Measurements from ENCODE around the gene ARSB. TPM values are rescaled to one million over a fixed set of nuclear protein-coding genes. Genes with fewer than 3 reads are reported as not detected.

Gene ARSB
- total RNA-seq, 3 donors from 2014 or later, result 9.8 to 17.6 (median 10.0) TPM

GRCh38 chr5:78803941-78804340, 181.2 kb downstream of the ARSB start:
- intact Hi-C loops (cut with DNase I; ENCODE audit: low total_unique reads), result no loop called here
- no peaks in the 10 kb centered on the region for H3K9me3 ChIP-seq
- H3K4me1 ChIP-seq, result no peaks in the 10 kb centered on the region
- no peak for DNase-seq (ENCODE audit: low spot score in 2 of 2)
- no peaks in the 10 kb centered on the region for H3K27me3 ChIP-seq
- H3K4me3 ChIP-seq, result no peak overlapping the region
- H3K36me3 ChIP-seq, result no peaks in the 10 kb centered on the region
- no peak for TF ChIP-seq POLR2AphosphoS5 (IDR thresholded peaks at IDR 0.05)
- TF ChIP-seq CTCF (IDR thresholded peaks at IDR 0.05), result no peak
- no peak for TF ChIP-seq POLR2A (IDR thresholded peaks at IDR 0.05)
- H3K27ac ChIP-seq, result peak overlapping the region in 1 of 2 donors; percentile 4

DNA sequence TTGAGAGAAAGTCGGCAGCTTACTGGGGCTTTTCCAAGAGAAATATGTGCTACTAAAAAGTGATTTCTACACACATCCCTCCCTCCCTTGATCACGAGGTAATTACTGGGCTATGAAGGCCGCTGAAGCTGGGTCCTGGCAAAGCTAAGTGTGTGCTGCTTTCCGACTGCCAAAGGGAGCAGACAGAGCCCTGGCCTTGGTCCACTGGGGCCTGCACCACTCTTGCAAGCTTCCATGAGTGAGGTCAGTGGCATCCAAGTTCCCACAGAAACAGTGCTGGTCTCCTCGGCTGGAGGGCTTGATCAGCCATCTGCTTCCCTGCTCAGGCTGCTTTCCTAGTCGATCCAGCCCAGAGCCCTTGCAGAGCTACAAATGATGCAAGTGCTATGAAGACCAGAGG, 181.8 kb downstream of the ARSB start:
- H3K4me3 ChIP-seq, result no peak overlapping the region
- H3K36me3 ChIP-seq, result no peaks in the 10 kb centered on the region
- no peaks in the 10 kb centered on the region for H3K27me3 ChIP-seq
- DNase-seq (ENCODE audit: low spot score in 2 of 2), result peak in 1 of 2 donors; percentile 24
- intact Hi-C loops (cut with DNase I; ENCODE audit: low total_unique reads), result no loop called here
- H3K9me3 ChIP-seq, result no peaks in the 10 kb centered on the region
- peak overlapping the region; percentile 4 to 20 for H3K27ac ChIP-seq
- TF ChIP-seq POLR2AphosphoS5 (IDR thresholded peaks at IDR 0.05), result peak in 2 of 3 donors; percentile 48 to 50
- no peak for TF ChIP-seq POLR2A (IDR thresholded peaks at IDR 0.05)
- H3K4me1 ChIP-seq, result no peaks in the 10 kb centered on the region

- no peak for DNase-seq (ENCODE audit: low spot score in 2 of 2)
- Histone ChIP-seq H3K27me3 (no peaks in the 10 kb centered on the region), H3K36me3 (no peaks in the 10 kb centered on the region), H3K4me3 (no peak overlapping the region), H3K4me1 (no peaks in the 10 kb centered on the region), H3K27ac (no peak overlapping the region), H3K9me3 (no peaks in the 10 kb centered on the region)
- TF ChIP-seq POLR2A (IDR thresholded peaks at IDR 0.05), result no peak
- no peak for TF ChIP-seq CTCF (IDR thresholded peaks at IDR 0.05)
- TF ChIP-seq POLR2AphosphoS5 (IDR thresholded peaks at IDR 0.05), result no peak
- intact Hi-C loops (cut with DNase I; ENCODE audit: low total_unique reads), result no loop called here
Observed at GRCh38 chr5:78801413-78801812, 183.7 kb downstream of the ARSB start.

- TF ChIP-seq POLR2A (IDR thresholded peaks at IDR 0.05) (no peak), POLR2AphosphoS5 (IDR thresholded peaks at IDR 0.05) (no peak), CTCF (IDR thresholded peaks at IDR 0.05) (no peak)
- no peak for DNase-seq (ENCODE audit: low spot score in 2 of 2)
- Histone ChIP-seq H3K4me1 (no peaks in the 10 kb centered on the region), H3K27ac (no peak overlapping the region), H3K36me3 (no peaks in the 10 kb centered on the region), H3K9me3 (no peaks in the 10 kb centered on the region), H3K27me3 (no peaks in the 10 kb centered on the region), H3K4me3 (no peak overlapping the region)
- intact Hi-C loops (cut with DNase I; ENCODE audit: low total_unique reads), result no loop called here
Observed at GRCh38 chr5:78799266-78800017, 185.7 kb downstream of the ARSB start.

DNA sequence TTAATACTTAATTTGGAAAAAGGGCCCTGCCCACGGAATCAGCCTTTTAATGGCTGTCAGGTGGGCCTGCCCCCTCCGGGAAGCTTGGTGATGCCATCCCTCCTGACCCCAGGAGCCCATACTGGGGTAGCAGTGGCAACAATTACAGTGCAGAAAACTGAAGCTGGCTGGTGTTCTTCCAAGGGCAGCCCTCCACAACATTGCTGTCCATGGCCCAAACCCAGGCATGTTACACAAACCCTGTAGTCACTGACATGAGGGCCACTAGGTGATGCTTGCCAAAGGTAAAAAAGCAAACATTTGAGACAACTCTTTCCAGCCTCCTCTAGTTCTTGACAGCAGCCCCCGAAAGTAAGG, 186.5 kb downstream of the ARSB start:
- H3K9me3 ChIP-seq, result no peaks in the 10 kb centered on the region
- no peaks in the 10 kb centered on the region for H3K4me1 ChIP-seq
- H3K27me3 ChIP-seq, result no peaks in the 10 kb centered on the region
- no peaks in the 10 kb centered on the region for H3K36me3 ChIP-seq
- no peak overlapping the region for H3K27ac ChIP-seq
- intact Hi-C loops (cut with DNase I; ENCODE audit: low total_unique reads), result no loop called here
- no peak for DNase-seq (ENCODE audit: low spot score in 2 of 2)
- no peak overlapping the region for H3K4me3 ChIP-seq
- TF ChIP-seq POLR2AphosphoS5 (IDR thresholded peaks at IDR 0.05) (no peak), CTCF (IDR thresholded peaks at IDR 0.05) (no peak), POLR2A (IDR thresholded peaks at IDR 0.05) (no peak)

Measured in breast epithelium (tissue), 4 donors.